Natural killer cell (primary cell): ENCODE results near the gene ZNF674. TPM values are rescaled to one million over a fixed set of nuclear protein-coding genes. Genes with fewer than 3 reads are reported as not detected.
A peak's percentile ranks its signal among the peaks of the same experiment; 100 is the strongest.
"Not testable (repeated sequence)": the region's sequence is repeated elsewhere in the genome, so short reads cannot be mapped to it uniquely, and the experiment has no call there.

ENCODE experiments used
- ATAC-seq, 3 donors: fragments of 150-1000 bp in 2 of 3; fragments of 200-7000 bp in 1 of 3; cut with Tn5 transposase; 1 replicate in 1 of 3; 2 replicates in 2 of 3; pipeline ENCODE4 v1.10.0; 2021; ENCODE audit warnings: mild to moderate bottlenecking in 2 of 3, moderate library complexity in 2 of 3
- DNase-seq, 2 donors: peaks; one replicate each; pipeline versions ENCODE4 v3.0.0 to v3.0.0-alpha.2; 2013 to 2021; ENCODE audit warnings: mixed read lengths in 1 of 2
- H3K27ac ChIP-seq: one replicate; pipeline ENCODE4 v1.5.1; 2013; ENCODE audit warnings: mild to moderate bottlenecking, low read length
- H3K27me3 ChIP-seq: one replicate; pipeline ENCODE4 v1.6.1; 2013; ENCODE audit warnings: low read length; ENCODE audit not compliant: control insufficient read depth, insufficient read depth
- H3K36me3 ChIP-seq: one replicate; pipeline ENCODE4 v1.6.1; 2013; ENCODE audit warnings: low read length; ENCODE audit not compliant: control insufficient read depth, insufficient read depth
- H3K4me1 ChIP-seq: one replicate; pipeline ENCODE4 v1.6.1; 2013; ENCODE audit warnings: low read length; ENCODE audit not compliant: control insufficient read depth, insufficient read depth
- H3K4me3 ChIP-seq: one replicate; pipeline ENCODE4 v1.5.1; 2013; ENCODE audit warnings: low read length
- H3K9me3 ChIP-seq: one replicate; pipeline ENCODE4 v1.6.1; 2013; ENCODE audit warnings: low read length; ENCODE audit not compliant: control insufficient read depth, insufficient read depth
- H3K27ac Mint-ChIP-seq, 2 donors: one replicate each; pipeline ENCODE4 v1.8.0; 2022; ENCODE audit warnings: mild to moderate bottlenecking in 2 of 2, mixed read lengths in 2 of 2, moderate library complexity in 1 of 2
- H3K27me3 Mint-ChIP-seq, 2 donors: one replicate each; pipeline ENCODE4 v1.8.0; 2022; ENCODE audit warnings: low read depth in 2 of 2, mixed read lengths in 2 of 2
- H3K36me3 Mint-ChIP-seq: one replicate; pipeline ENCODE4 v1.8.0; 2022; ENCODE audit warnings: mixed read lengths
- H3K4me1 Mint-ChIP-seq, 2 donors: one replicate each; pipeline ENCODE4 v1.8.0; 2022; ENCODE audit warnings: mixed read lengths in 2 of 2
- H3K4me3 Mint-ChIP-seq: one replicate; pipeline ENCODE4 v1.8.0; 2022; ENCODE audit warnings: mild to moderate bottlenecking, moderate library complexity, mixed read lengths
- H3K9me3 Mint-ChIP-seq, 2 donors: one replicate each; pipeline ENCODE4 v1.8.0; 2022; ENCODE audit warnings: mixed read lengths in 2 of 2
- CTCF ChIP-seq: fragments of 200-600 bp; IDR thresholded peaks from one replicate; pipeline ENCODE4 v1.8.0; 2022; ENCODE audit warnings: antibody characterized with exemption
- WGBS: methylation state at CpG from one replicate; pipeline ENCODE4 v1.1.7; 2013; ENCODE audit warnings: missing lambda C conversion rate; ENCODE audit not compliant: insufficient coverage; 5-methylcytosine and 5-hydroxymethylcytosine counted together
- intact Hi-C: fragments of 100-400 bp; cut with micrococcal nuclease; formaldehyde crosslinking; loops from one replicate; pipeline ENCODE4 v1.14.2; 2022
- total RNA-seq, 4 donors: library from RNA; stranded (reverse); fragments of 120-200 nt in 1 of 4; gene quantifications; one replicate each; pipeline versions ENCODE4 v1.2.3 to v1.2.4, GENCODE V29; 2013 to 2022

ZNF674 gene
- total RNA-seq, 3 donors from 2014 or later (not counting 1 experiment from before 2014, with no cell fraction given) = 2.5 to 5.3 (median 3.4) TPM

GRCh38 chrX:46553935-46554334 lies 8.7 kb upstream of the ZNF674 start:
- DNase-seq (no peak), ATAC-seq (no peak)
- no peaks in the 10 kb centered on the region for H3K27me3 ChIP-seq
- no peaks in the 10 kb centered on the region for H3K36me3 ChIP-seq
- no peaks in the 10 kb centered on the region for H3K9me3 Mint-ChIP-seq
- intact Hi-C loops = no loop called here
- no peaks in the 10 kb centered on the region for H3K36me3 Mint-ChIP-seq
- no peaks in the 10 kb centered on the region for H3K9me3 ChIP-seq
- H3K4me1 Mint-ChIP-seq = no peaks in the 10 kb centered on the region
- H3K4me1 ChIP-seq = no peaks in the 10 kb centered on the region
- no peak overlapping the region for H3K27ac Mint-ChIP-seq
- no peak overlapping the region for H3K4me3 Mint-ChIP-seq
- no peaks in the 10 kb centered on the region for H3K27me3 Mint-ChIP-seq
- WGBS = 98% methylated on average over 5 of the region's 5 CpGs
- no peak for TF ChIP-seq CTCF
- H3K27ac ChIP-seq = no peak overlapping the region
- H3K4me3 ChIP-seq = no peak overlapping the region

GRCh38 chrX:46551494-46552128 lies 6.4 kb upstream of the ZNF674 start:
- Mint-ChIP-seq H3K27me3 (no peaks in the 10 kb centered on the region), H3K9me3 (no peaks in the 10 kb centered on the region), H3K36me3 (no peaks in the 10 kb centered on the region), H3K4me3 (no peak overlapping the region), H3K4me1 (peaks cover 1 to 3% of the 10 kb centered on the region in 2 donors), H3K27ac (no peak overlapping the region)
- intact Hi-C loops = no loop called here
- no peak overlapping the region for H3K27ac ChIP-seq
- no peaks in the 10 kb centered on the region for H3K36me3 ChIP-seq
- no peak for TF ChIP-seq CTCF
- WGBS = 96% methylated on average over 7 of the region's 8 CpGs
- ATAC-seq (no peak), DNase-seq (no peak)
- no peak overlapping the region for H3K4me3 ChIP-seq
- peaks cover under 1% of the 10 kb centered on the region for H3K4me1 ChIP-seq
- no peaks in the 10 kb centered on the region for H3K9me3 ChIP-seq
- H3K27me3 ChIP-seq = no peaks in the 10 kb centered on the region

- Histone ChIP-seq H3K4me3 (no peak overlapping the region), H3K9me3 (no peaks in the 10 kb centered on the region), H3K27ac (no peak overlapping the region), H3K27me3 (no peaks in the 10 kb centered on the region), H3K36me3 (no peaks in the 10 kb centered on the region), H3K4me1 (peaks cover 10% of the 10 kb centered on the region)
- ATAC-seq = no peak
- Mint-ChIP-seq H3K4me3 (no peak overlapping the region), H3K36me3 (no peaks in the 10 kb centered on the region), H3K27me3 (no peaks in the 10 kb centered on the region), H3K27ac (no peak overlapping the region), H3K4me1 (peaks cover 15 to 18% of the 10 kb centered on the region in 2 donors), H3K9me3 (no peaks in the 10 kb centered on the region)
- intact Hi-C loops = loop anchor here (5.0 to 10.0 kb wide), 3 partner anchors 88 to 785 kb away; no protein-coding TSS in a partner anchor
- 92% methylated on average over 1 of the region's 1 CpG for WGBS
- no peak for TF ChIP-seq CTCF
- no peak for DNase-seq
Observed at GRCh38 chrX:46549914-46550313, 4.7 kb upstream of the ZNF674 start.

- ATAC-seq (no peak), DNase-seq (no peak)
- 98% methylated on average over 4 of the region's 6 CpGs for WGBS
- TF ChIP-seq CTCF = no peak
- Mint-ChIP-seq H3K27me3 (no peaks in the 10 kb centered on the region), H3K27ac (peak overlapping the region in 1 of 2 donors; percentile 16), H3K4me1 (peaks cover 21 to 25% of the 10 kb centered on the region in 2 donors), H3K4me3 (no peak overlapping the region), H3K36me3 (no peaks in the 10 kb centered on the region), H3K9me3 (no peaks in the 10 kb centered on the region)
- H3K9me3 ChIP-seq = no peaks in the 10 kb centered on the region
- H3K4me1 ChIP-seq = peaks cover 26% of the 10 kb centered on the region
- H3K27ac ChIP-seq = no peak overlapping the region
- no peak overlapping the region for H3K4me3 ChIP-seq
- intact Hi-C loops = loop anchor here (5.0 to 10.0 kb wide), 3 partner anchors 86 to 783 kb away; no protein-coding TSS in a partner anchor
- no peaks in the 10 kb centered on the region for H3K27me3 ChIP-seq
- no peaks in the 10 kb centered on the region for H3K36me3 ChIP-seq
Observed at GRCh38 chrX:46547857-46548256, 2.6 kb upstream of the ZNF674 start.

- H3K4me3 Mint-ChIP-seq = peak overlapping the region; percentile 92
- H3K27me3 Mint-ChIP-seq, H3K9me3 ChIP-seq, ATAC-seq, H3K9me3 Mint-ChIP-seq, DNase-seq, H3K36me3 ChIP-seq, H3K27me3 ChIP-seq, H3K36me3 Mint-ChIP-seq: not testable (repeated sequence)
- H3K4me1 Mint-ChIP-seq = peaks cover 21 to 25% of the 10 kb centered on the region in 2 donors
- H3K27ac Mint-ChIP-seq = peak overlapping the region; percentile 94 to 97
- WGBS = 59% methylated on average over 7 of the region's 7 CpGs
- H3K27ac ChIP-seq = peak overlapping the region; percentile 87
- peak overlapping the region; percentile 65 for H3K4me3 ChIP-seq
- H3K4me1 ChIP-seq = peaks cover 26% of the 10 kb centered on the region
- intact Hi-C loops = loop anchor here (10.0 kb wide), 2 partner anchors 140 to 780 kb away; no protein-coding TSS in a partner anchor
Observed at GRCh38 chrX:46544527-46544926, 694 bp downstream of the ZNF674 start.
